HUDEP-2 (cell line): Measurements from ENCODE around the gene TNS2.
A peak's percentile ranks its signal among the peaks of the same experiment; 100 is the strongest.

Experiments
- DNase-seq, 76 experiments: peaks; one replicate each; lab custom pipeline; 2025; ENCODE audit not compliant: unreplicated experiment in 76 of 76; lab: John Stamatoyannopoulos, UW

The TNS2 gene

GRCh38 chr12:53056901-53057300 is 7.0 kb downstream of the TNS2 start:
- DNase-seq: no peak

GRCh38 chr12:53057816-53058500 is 8.1 kb downstream of the TNS2 start:
- DNase-seq: no peak

GRCh38 chr12:53058674-53059433 is 9.0 kb downstream of the TNS2 start:
- no peak for DNase-seq

GRCh38 chr12:53059434-53060063 is 9.7 kb downstream of the TNS2 start:
- no peak for DNase-seq

GRCh38 chr12:53060064-53060720 is 10.3 kb downstream of the TNS2 start:
- no peak for DNase-seq

GRCh38 chr12:53060721-53061276 is 10.9 kb downstream of the TNS2 start:
- no peak for DNase-seq

GRCh38 chr12:53061404-53062010 is 11.6 kb downstream of the TNS2 start:
- DNase-seq: peak in 1 of 76 experiments; percentile 13

GRCh38 chr12:53062011-53062961 is 12.4 kb downstream of the TNS2 start:
- no peak for DNase-seq

GRCh38 chr12:53062977-53063707 is 13.3 kb downstream of the TNS2 start:
- no peak for DNase-seq

- DNase-seq: no peak
Measured at GRCh38 chr12:53063708-53064612, 14.1 kb downstream of the TNS2 start.

GRCh38 chr12:53064613-53065436 is 15.0 kb downstream of the TNS2 start:
- DNase-seq: no peak

- no peak for DNase-seq
Measured at GRCh38 chr12:53065470-53065869, 15.6 kb downstream of the TNS2 start.

- peak in 40 of 76 experiments; percentile 4 to 63 (median 40) for DNase-seq
Measured at GRCh38 chr12:53065975-53066931, 16.4 kb downstream of the TNS2 start.

GRCh38 chr12:53067074-53067992 is 17.5 kb downstream of the TNS2 start:
- DNase-seq: no peak
